ENCODE results near the gene ASCL4. TPM values are rescaled to one million over a fixed set of nuclear protein-coding genes. Genes with fewer than 3 reads are reported as not detected.

The ASCL4 gene
- polyA plus RNA-seq, 3 donors: not detected

DNA sequence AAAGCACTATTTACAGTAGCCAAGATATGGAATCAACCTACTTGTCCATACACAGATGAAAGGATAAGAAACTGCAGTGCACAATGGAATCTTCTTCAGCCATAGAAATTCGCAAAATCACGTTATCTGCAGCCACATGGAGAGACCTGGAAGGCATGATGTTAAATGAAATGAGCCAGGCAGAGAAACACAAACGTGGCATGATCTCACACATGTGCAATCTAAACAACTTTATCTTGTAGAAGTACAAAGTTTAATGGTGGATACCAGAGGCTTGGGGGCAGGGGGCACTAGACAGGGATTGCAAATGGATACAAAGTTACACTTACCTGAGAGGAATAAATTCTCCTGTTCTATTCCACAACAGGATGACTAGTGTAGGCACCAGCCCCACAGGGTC is 24.1 kb downstream of the ASCL4 start:
- no peak for DNase-seq
- no peaks in the 10 kb centered on the region for H3K4me1 Mint-ChIP-seq
- no peaks in the 10 kb centered on the region for H3K9me3 ChIP-seq (replicated peaks in 1 of 2; ENCODE audit: control insufficient read depth in 1 of 2, insufficient read depth in 1 of 2, low read length in 2 of 2)
- H3K4me1 ChIP-seq (ENCODE audit: control insufficient read depth in 1 of 2, insufficient read depth in 2 of 2, low read length in 2 of 2): no peaks in the 10 kb centered on the region
- H4K20me1 ChIP-seq (ENCODE audit: insufficient read depth, low read length): no peaks in the 10 kb centered on the region
- H3K9me3 Mint-ChIP-seq: peaks cover 0 to 2% (median 0%) of the 10 kb centered on the region in 7 donors
- peaks cover 2 to 14% (median 3%) of the 10 kb centered on the region in 3 donors for H3K27me3 Mint-ChIP-seq (ENCODE audit: low read depth in 3 of 3)
- no peak overlapping the region for H3K27ac Mint-ChIP-seq
- H3K4me2 ChIP-seq (replicated peaks; ENCODE audit: extremely low read depth, low read length, poor library complexity, severe bottlenecking): no peak overlapping the region
- no peak overlapping the region for H3K27ac ChIP-seq (ENCODE audit: low read depth in 1 of 2, low read length in 2 of 2)
- no peak overlapping the region for H3K4me3 ChIP-seq (replicated peaks in 1 of 3; ENCODE audit: low read depth in 2 of 3, low read length in 3 of 3)
- peaks cover 0 to 4% of the 10 kb centered on the region in 2 donors for H3K27me3 ChIP-seq (ENCODE audit: control insufficient read depth in 2 of 2, insufficient read depth in 2 of 2, low read length in 2 of 2)
- no peak overlapping the region for H3K9ac ChIP-seq (ENCODE audit: insufficient read depth, low read length, poor library complexity, severe bottlenecking)
- intact Hi-C loops (cut with micrococcal nuclease): no loop called here
- no CpG with 5 or more reads among the region's 3 CpGs for WGBS (ENCODE audit: insufficient coverage)
- no peaks in the 10 kb centered on the region for H3K36me3 Mint-ChIP-seq
- H3K4me3 Mint-ChIP-seq: no peak overlapping the region
- H3K36me3 ChIP-seq (replicated peaks in 1 of 2; ENCODE audit: control insufficient read depth in 1 of 2, insufficient read depth in 2 of 2, low read length in 2 of 2): no peaks in the 10 kb centered on the region
- no peak overlapping the region for H2AFZ ChIP-seq (ENCODE audit: insufficient read depth, low read depth, low read length, poor library complexity, severe bottlenecking)
- TF ChIP-seq, protein P1, sequence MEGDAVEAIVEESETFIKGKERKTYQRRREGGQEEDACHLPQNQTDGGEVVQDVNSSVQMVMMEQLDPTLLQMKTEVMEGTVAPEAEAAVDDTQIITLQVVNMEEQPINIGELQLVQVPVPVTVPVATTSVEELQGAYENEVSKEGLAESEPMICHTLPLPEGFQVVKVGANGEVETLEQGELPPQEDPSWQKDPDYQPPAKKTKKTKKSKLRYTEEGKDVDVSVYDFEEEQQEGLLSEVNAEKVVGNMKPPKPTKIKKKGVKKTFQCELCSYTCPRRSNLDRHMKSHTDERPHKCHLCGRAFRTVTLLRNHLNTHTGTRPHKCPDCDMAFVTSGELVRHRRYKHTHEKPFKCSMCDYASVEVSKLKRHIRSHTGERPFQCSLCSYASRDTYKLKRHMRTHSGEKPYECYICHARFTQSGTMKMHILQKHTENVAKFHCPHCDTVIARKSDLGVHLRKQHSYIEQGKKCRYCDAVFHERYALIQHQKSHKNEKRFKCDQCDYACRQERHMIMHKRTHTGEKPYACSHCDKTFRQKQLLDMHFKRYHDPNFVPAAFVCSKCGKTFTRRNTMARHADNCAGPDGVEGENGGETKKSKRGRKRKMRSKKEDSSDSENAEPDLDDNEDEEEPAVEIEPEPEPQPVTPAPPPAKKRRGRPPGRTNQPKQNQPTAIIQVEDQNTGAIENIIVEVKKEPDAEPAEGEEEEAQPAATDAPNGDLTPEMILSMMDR (IDR thresholded peaks at IDR 0.05): no peak
- H3K79me2 ChIP-seq (ENCODE audit: insufficient read depth, low read length): no peaks in the 10 kb centered on the region

DNA sequence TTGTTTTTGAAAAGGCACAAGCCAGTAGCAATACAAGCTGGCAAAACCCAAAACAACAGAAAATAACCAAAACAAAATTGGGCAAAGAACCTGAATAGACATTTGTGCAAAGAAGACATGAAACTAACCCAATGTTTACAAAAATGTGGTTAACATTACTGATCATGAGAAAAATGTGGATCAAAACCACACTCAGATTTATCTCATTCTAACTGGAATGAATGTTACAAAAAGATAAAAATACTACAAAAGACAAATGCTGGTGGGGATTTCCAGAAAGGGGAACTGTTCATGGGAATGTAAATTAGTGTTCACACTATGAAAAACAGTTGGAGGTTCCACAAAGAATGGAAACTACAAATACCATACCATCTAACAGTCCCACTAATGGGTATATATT is 26.6 kb downstream of the ASCL4 start:
- no peak overlapping the region for H3K4me3 Mint-ChIP-seq
- Histone ChIP-seq H3K27me3 (ENCODE audit: control insufficient read depth in 2 of 2, insufficient read depth in 2 of 2, low read length in 2 of 2) (peaks cover 0 to 4% of the 10 kb centered on the region in 2 donors), H3K4me2 (replicated peaks; ENCODE audit: extremely low read depth, low read length, poor library complexity, severe bottlenecking) (no peak overlapping the region), H3K4me3 (replicated peaks in 1 of 3; ENCODE audit: low read depth in 2 of 3, low read length in 3 of 3) (no peak overlapping the region), H3K79me2 (ENCODE audit: insufficient read depth, low read length) (no peaks in the 10 kb centered on the region), H3K27ac (ENCODE audit: low read depth in 1 of 2, low read length in 2 of 2) (no peak overlapping the region), H3K36me3 (replicated peaks in 1 of 2; ENCODE audit: control insufficient read depth in 1 of 2, insufficient read depth in 2 of 2, low read length in 2 of 2) (no peaks in the 10 kb centered on the region), H3K4me1 (ENCODE audit: control insufficient read depth in 1 of 2, insufficient read depth in 2 of 2, low read length in 2 of 2) (no peaks in the 10 kb centered on the region), H3K9me3 (replicated peaks in 1 of 2; ENCODE audit: control insufficient read depth in 1 of 2, insufficient read depth in 1 of 2, low read length in 2 of 2) (no peaks in the 10 kb centered on the region), H3K9ac (ENCODE audit: insufficient read depth, low read length, poor library complexity, severe bottlenecking) (no peak overlapping the region), H2AFZ (ENCODE audit: insufficient read depth, low read depth, low read length, poor library complexity, severe bottlenecking) (no peak overlapping the region), H4K20me1 (ENCODE audit: insufficient read depth, low read length) (no peaks in the 10 kb centered on the region)
- no peaks in the 10 kb centered on the region for H3K9me3 Mint-ChIP-seq
- H3K27ac Mint-ChIP-seq: no peak overlapping the region
- intact Hi-C loops (cut with micrococcal nuclease): no loop called here
- peaks cover 0 to 10% (median 1%) of the 10 kb centered on the region in 3 donors for H3K27me3 Mint-ChIP-seq (ENCODE audit: low read depth in 3 of 3)
- H3K4me1 Mint-ChIP-seq: no peaks in the 10 kb centered on the region
- no peak for DNase-seq
- TF ChIP-seq, protein P1 (IDR thresholded peaks at IDR 0.05): no peak
- H3K36me3 Mint-ChIP-seq: no peaks in the 10 kb centered on the region
